NT2/D1 (cell line): ENCODE results near the gene CHN1.

Experiments
- DNase-seq: peaks from one replicate; pipeline ENCODE4 v3.0.0-alpha.2; 2011; ENCODE audit warnings: low read depth, low spot score
- H3K27me3 ChIP-seq: 2 replicates; pipeline ENCODE4 v1.6.0; 2011; ENCODE audit warnings: mild to moderate bottlenecking; ENCODE audit not compliant: insufficient read length, insufficient read depth
- H3K36me3 ChIP-seq: 2 replicates; pipeline ENCODE4 v1.6.1; 2011; ENCODE audit warnings: mild to moderate bottlenecking, low read length, mixed read lengths; ENCODE audit not compliant: insufficient read depth, insufficient read length
- H3K4me1 ChIP-seq: 2 replicates; pipeline ENCODE4 v1.5.1; 2011; ENCODE audit not compliant: insufficient read depth, insufficient read length
- H3K4me3 ChIP-seq: 2 replicates; pipeline ENCODE4 v1.5.1; 2011; ENCODE audit warnings: low read depth; ENCODE audit not compliant: insufficient read length
- H3K9ac ChIP-seq: 2 replicates; pipeline ENCODE4 v1.6.0; 2011; ENCODE audit warnings: low read depth; ENCODE audit not compliant: insufficient read length
- H3K9me3 ChIP-seq: 2 replicates; pipeline ENCODE4 v1.5.1; 2011; ENCODE audit warnings: mild to moderate bottlenecking, low read length; ENCODE audit not compliant: insufficient read depth
- SUZ12 ChIP-seq: IDR thresholded peaks from 2 replicates; pipeline ENCODE4 v1.6.1; 2011; ENCODE audit not compliant: insufficient read length, insufficient read depth; ENCODE audit errors: extremely low read depth
- YY1 ChIP-seq: IDR thresholded peaks from 2 replicates; pipeline ENCODE4 v1.6.1; 2011; ENCODE audit not compliant: insufficient read length, insufficient read depth
- ZNF274 ChIP-seq: IDR thresholded peaks from 2 replicates; pipeline ENCODE4 v1.6.1; 2011; ENCODE audit warnings: mild to moderate bottlenecking, low read depth, low read length

CHN1 gene

GRCh38 chr2:174800436-174801205 lies 204.6 kb downstream of the CHN1 start:
- no peaks in the 10 kb centered on the region for H3K4me1 ChIP-seq
- no peaks in the 10 kb centered on the region for H3K9me3 ChIP-seq
- no peaks in the 10 kb centered on the region for H3K27me3 ChIP-seq
- H3K36me3 ChIP-seq: peaks cover 21% of the 10 kb centered on the region
- no peak overlapping the region for H3K9ac ChIP-seq
- TF ChIP-seq ZNF274 (no peak), SUZ12 (no peak), YY1 (no peak)
- no peak for DNase-seq
- no peak overlapping the region for H3K4me3 ChIP-seq

DNA sequence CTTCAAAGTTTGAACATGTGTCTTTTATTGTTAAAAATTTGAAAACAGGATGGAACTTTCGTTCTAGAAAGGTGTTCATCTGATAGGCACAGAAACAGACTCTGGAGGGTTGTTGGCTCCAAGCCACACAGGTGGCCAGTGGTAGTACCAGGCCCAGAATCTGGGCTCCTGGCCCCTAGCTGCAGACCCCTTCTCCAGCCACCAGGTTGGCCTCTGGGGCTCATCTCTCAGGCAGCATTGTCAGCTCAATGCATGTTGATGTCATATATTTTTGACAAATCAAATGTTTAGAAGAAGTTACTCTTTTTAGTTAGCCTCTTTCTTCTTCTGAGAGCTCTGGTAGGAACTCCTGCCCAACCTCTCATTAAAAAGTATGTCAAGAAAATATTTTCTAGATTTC lies 206.4 kb downstream of the CHN1 start:
- Histone ChIP-seq H3K9me3 (no peaks in the 10 kb centered on the region), H3K27me3 (no peaks in the 10 kb centered on the region), H3K4me1 (no peaks in the 10 kb centered on the region), H3K36me3 (peaks cover 21% of the 10 kb centered on the region), H3K9ac (no peak overlapping the region), H3K4me3 (no peak overlapping the region)
- TF ChIP-seq YY1 (no peak), ZNF274 (no peak), SUZ12 (no peak)
- no peak for DNase-seq

GRCh38 chr2:174797781-174798276 lies 207.4 kb downstream of the CHN1 start:
- Histone ChIP-seq H3K4me1 (no peaks in the 10 kb centered on the region), H3K9me3 (no peaks in the 10 kb centered on the region), H3K27me3 (no peaks in the 10 kb centered on the region), H3K36me3 (peaks cover 21% of the 10 kb centered on the region), H3K4me3 (no peak overlapping the region), H3K9ac (no peak overlapping the region)
- DNase-seq: no peak
- TF ChIP-seq ZNF274: no peak
- no peak for TF ChIP-seq SUZ12
- TF ChIP-seq YY1: no peak

DNA sequence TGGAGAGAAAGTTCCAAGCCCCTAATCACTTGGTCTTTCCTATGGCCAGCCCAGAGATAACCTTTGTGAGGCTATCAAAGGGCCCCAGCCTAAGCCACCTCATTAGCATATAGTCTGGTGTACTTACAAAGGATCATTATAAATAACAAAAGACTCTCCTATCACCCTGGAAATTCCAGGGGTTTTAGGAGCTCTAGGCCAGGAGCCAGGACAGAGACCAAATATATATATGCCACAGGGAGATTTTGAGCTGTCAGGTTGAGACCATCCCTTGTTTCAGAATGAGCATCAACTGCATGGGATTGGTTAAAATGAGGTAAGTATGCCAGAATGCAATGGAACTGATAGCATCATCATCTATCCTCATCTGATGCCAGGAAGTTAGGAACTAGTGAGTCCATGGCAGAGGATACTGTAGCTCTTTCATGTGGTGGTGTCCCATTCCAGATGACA lies 208.8 kb downstream of the CHN1 start:
- Histone ChIP-seq H3K4me3 (no peak overlapping the region), H3K27me3 (no peaks in the 10 kb centered on the region), H3K9me3 (no peaks in the 10 kb centered on the region), H3K4me1 (peaks cover 4% of the 10 kb centered on the region), H3K36me3 (peaks cover 16% of the 10 kb centered on the region), H3K9ac (no peak overlapping the region)
- TF ChIP-seq ZNF274: no peak
- no peak for TF ChIP-seq SUZ12
- TF ChIP-seq YY1: no peak
- peak; percentile 88 for DNase-seq

DNA sequence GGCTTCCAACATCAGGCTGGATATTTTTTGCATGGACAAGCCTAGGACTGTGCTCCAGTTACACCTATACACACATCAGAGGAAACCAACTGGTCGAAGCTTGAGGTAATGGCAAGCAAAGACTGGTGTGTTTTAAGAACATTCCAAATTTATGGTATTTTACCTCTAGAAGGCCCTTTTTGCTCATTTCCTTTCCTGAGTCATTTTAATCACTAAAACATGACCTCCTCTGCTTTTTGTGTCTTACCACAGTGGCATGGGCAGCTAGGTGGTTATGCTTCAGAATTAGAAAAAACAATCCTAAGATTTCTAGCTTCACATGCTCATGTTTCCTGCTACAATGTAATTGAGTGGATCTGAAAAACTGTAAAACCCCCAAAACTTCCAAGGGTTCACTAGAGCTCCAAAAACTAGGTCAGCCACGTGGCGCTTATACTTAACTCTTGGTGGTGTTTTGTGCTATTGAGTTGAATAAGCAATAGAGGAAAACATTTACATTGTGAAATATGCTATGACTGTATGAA lies 210.3 kb downstream of the CHN1 start:
- H3K4me1 ChIP-seq: peaks cover 4% of the 10 kb centered on the region
- H3K27me3 ChIP-seq: no peaks in the 10 kb centered on the region
- H3K4me3 ChIP-seq: no peak overlapping the region
- TF ChIP-seq SUZ12 (no peak), YY1 (no peak), ZNF274 (no peak)
- DNase-seq: no peak
- H3K36me3 ChIP-seq: peaks cover 10% of the 10 kb centered on the region
- H3K9ac ChIP-seq: no peak overlapping the region
- no peaks in the 10 kb centered on the region; the same call in 1 of the 2 replicates for H3K9me3 ChIP-seq

GRCh38 chr2:174792309-174793025 lies 212.7 kb downstream of the CHN1 start:
- H3K4me1 ChIP-seq: peaks cover 7% of the 10 kb centered on the region

DNA sequence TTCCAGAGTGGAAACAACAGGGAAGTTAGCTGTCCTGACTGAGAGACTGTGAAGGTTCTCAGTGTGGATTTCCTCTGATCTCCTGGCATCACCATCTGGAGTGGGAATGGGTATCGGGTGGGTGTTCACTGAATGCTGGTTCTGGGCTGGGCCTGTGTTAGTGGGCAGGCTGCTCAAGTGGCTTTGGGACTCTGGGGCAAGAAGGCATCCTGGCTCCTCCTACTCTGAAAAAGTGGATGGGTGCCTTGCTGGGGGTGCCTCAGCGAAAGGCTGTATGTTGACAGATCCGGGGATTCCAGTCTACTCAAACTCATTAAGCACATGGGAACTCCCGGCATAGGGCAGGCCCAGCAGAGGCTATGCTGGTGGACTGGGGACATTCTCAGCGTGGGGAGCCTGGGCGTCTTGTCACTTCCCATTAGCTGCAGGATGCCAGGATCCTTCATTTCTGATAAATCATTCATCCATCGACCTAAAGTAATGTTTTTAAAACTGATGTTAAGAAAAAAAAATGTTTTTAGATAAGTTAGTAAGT lies 213.4 kb downstream of the CHN1 start:
- H3K9ac ChIP-seq: no peak overlapping the region
- H3K4me1 ChIP-seq: peaks cover 7% of the 10 kb centered on the region
- TF ChIP-seq SUZ12 (no peak), ZNF274 (no peak), YY1 (no peak)
- peaks cover 10% of the 10 kb centered on the region; the same call in 1 of the 2 replicates for H3K9me3 ChIP-seq
- H3K27me3 ChIP-seq: no peaks in the 10 kb centered on the region
- H3K4me3 ChIP-seq: no peak overlapping the region
- H3K36me3 ChIP-seq: no peaks in the 10 kb centered on the region
- no peak for DNase-seq

More at GRCh38 chr2:174792309-174793025, 212.7 kb downstream of the CHN1 start:
- Histone ChIP-seq H3K9ac (no peak overlapping the region), H3K4me3 (no peak overlapping the region), H3K27me3 (no peaks in the 10 kb centered on the region), H3K36me3 (no peaks in the 10 kb centered on the region), H3K9me3 (peaks cover 10% of the 10 kb centered on the region; the same call in 1 of the 2 replicates)
- TF ChIP-seq SUZ12 (no peak), YY1 (no peak), ZNF274 (no peak)
- DNase-seq: no peak
